A549 (cell line): ENCODE measurements around the gene ITGA11.

ENCODE experiments used
- CEBPB ChIP-seq, 2 experiments: fragments of >200 bp in 1 of 2; sonication (Bioruptor Twin) in 1 of 2; formaldehyde crosslinking in 1 of 2; IDR thresholded peaks; 2 replicates each; pipeline ENCODE4 v1.6.1; 2012 to 2016
- ELK1 ChIP-seq: fragments of 150-350 bp; IDR thresholded peaks from 2 replicates; pipeline ENCODE4 v1.6.1; 2014; ENCODE audit warnings: low read depth, mild to moderate bottlenecking, low read length
- NR3C1 ChIP-seq: fragments of >200 bp; sonication (Bioruptor Twin); formaldehyde crosslinking; IDR thresholded peaks from 3 replicates; pipeline ENCODE4 v1.6.1; 2017
- POLR2A ChIP-seq: IDR thresholded peaks from 2 replicates; pipeline ENCODE4 v1.6.1; 2012; ENCODE audit warnings: mild to moderate bottlenecking, low read length

GRCh38 chr15:68348606-68349005 lies 83.4 kb downstream of the ITGA11 start:
- no peak for TF ChIP-seq CEBPB (IDR thresholded peaks at IDR 0.05)
- TF ChIP-seq ELK1: no peak
- TF ChIP-seq NR3C1: no peak
- no peak for TF ChIP-seq POLR2A
